ENCODE results near the gene GJA4.

GRCh38 chr1:34763142-34763781 lies 29.5 kb upstream of the GJA4 start:
- TF ChIP-seq CTCF (IDR thresholded peaks at IDR 0.05; ENCODE audit: extremely low read depth in 1 of 2, insufficient read depth in 1 of 2, low read depth in 1 of 2, low read length in 2 of 2) (no peak), POLR2A (IDR thresholded peaks at IDR 0.05; ENCODE audit: low read depth, low read length) (no peak)
